ENCODE data around the gene PUM2.

DNA sequence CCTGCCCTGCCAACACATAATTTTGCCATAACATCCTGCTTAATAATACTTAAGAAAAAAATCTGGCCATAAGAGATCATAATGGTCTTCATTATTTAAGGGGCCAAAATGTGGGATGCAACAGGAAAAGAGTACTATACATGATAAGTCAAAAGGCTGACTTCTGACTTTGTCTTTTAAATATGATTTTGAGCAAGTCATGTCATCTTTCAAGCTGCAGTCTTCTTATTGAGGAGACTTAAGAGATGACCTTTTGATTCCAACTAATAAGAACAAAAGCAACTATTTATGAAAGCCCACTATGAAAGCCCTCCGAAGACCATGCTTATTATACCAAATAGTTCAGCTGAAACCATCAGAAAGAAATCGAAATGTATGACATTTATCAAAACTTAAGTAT is 41.6 kb downstream of the PUM2 start:
- no peak for TF ChIP-seq POLR2A (IDR thresholded peaks at IDR 0.05; ENCODE audit: low read length)
- TF ChIP-seq GATA1 (IDR thresholded peaks at IDR 0.05; ENCODE audit: low read depth, low read length), result no peak

Data from erythroblast (primary cell).